ENCODE measurements around the gene ZBTB40. TPM values are rescaled to one million over a fixed set of nuclear protein-coding genes. Genes with fewer than 3 reads are reported as not detected.

The ZBTB40 gene
- polyA plus RNA-seq, 2 of the 4 experiments (the other 2 are of a cell fraction) = 6.2 to 7.0 TPM

GRCh38 chr1:22521692-22522091 lies 70.0 kb downstream of the ZBTB40 start:
- ChIA-PET POLR2A (no interaction called here), CTCF (interaction anchor here (0.8 kb wide), 1 partner anchor 21 kb away, joined by 3 read pairs; no protein-coding TSS in a partner anchor)
- Histone ChIP-seq H3K4me2 (no peak overlapping the region), H3K4me3 (no peak overlapping the region), H3K27ac (no peak overlapping the region), H3K4me1 (no peaks in the 10 kb centered on the region), H3K9me3 (no peaks in the 10 kb centered on the region)
- DNase-seq (ENCODE audit: low read depth in 1 of 2, low spot score in 1 of 2) (no peak), FAIRE-seq (no peak), ATAC-seq (no peak)
- no peak for TF ChIP-seq ZSCAN20 (CRISPR knock-in tag; IDR thresholded peaks at IDR 0.05)
- no peak for TF ChIP-seq HOXB5 (CRISPR knock-in tag; IDR thresholded peaks at IDR 0.05)
- TF ChIP-seq HMGXB4 (CRISPR knock-in tag; IDR thresholded peaks at IDR 0.05; ENCODE audit: borderline replicate concordance) = no peak
- no peak for TF ChIP-seq KDM1A (IDR thresholded peaks at IDR 0.05; ENCODE audit: low read depth)
- TF ChIP-seq MAZ (IDR thresholded peaks at IDR 0.05; ENCODE audit: borderline replicate concordance, low read depth, low read length) = no peak
- TF ChIP-seq BHLHE40 (IDR thresholded peaks at IDR 0.05; ENCODE audit: low read depth, low read length) = no peak
- TF ChIP-seq POLR2A (IDR thresholded peaks at IDR 0.05; ENCODE audit: low read length) = no peak
- no peak for TF ChIP-seq CEBPB (IDR thresholded peaks at IDR 0.05)
- no peak for TF ChIP-seq PBX3 (IDR thresholded peaks at IDR 0.05)
- no peak for TF ChIP-seq HDAC2 (IDR thresholded peaks at IDR 0.05)
- no peak for TF ChIP-seq RFX5 (IDR thresholded peaks at IDR 0.05)
- TF ChIP-seq CHD2 (IDR thresholded peaks at IDR 0.05; ENCODE audit: low read length, partially characterized antibody) = no peak
- TF ChIP-seq EHMT2 (IDR thresholded peaks at IDR 0.05; ENCODE audit: low read depth) = no peak
- no peak for TF ChIP-seq PHF8 (IDR thresholded peaks at IDR 0.05; ENCODE audit: borderline replicate concordance, low read depth)
- TF ChIP-seq SMC3 (IDR thresholded peaks at IDR 0.05) = no peak
- TF ChIP-seq EHF (CRISPR knock-in tag; IDR thresholded peaks at IDR 0.05) = no peak
- no peak for TF ChIP-seq HEYL (CRISPR knock-in tag; IDR thresholded peaks at IDR 0.05)
- TF ChIP-seq MAFK (IDR thresholded peaks at IDR 0.05; ENCODE audit: partially characterized antibody) = no peak
- TF ChIP-seq FOSL2 (IDR thresholded peaks at IDR 0.05) = no peak
- TF ChIP-seq FOSL2 (CRISPR knock-in tag; IDR thresholded peaks at IDR 0.05) = no peak
- no peak for TF ChIP-seq EP300 (IDR thresholded peaks at IDR 0.05)
- 96% methylated on average over 4 of the region's 4 CpGs for WGBS (ENCODE audit: missing lambda C conversion rate)

GRCh38 chr1:22522221-22522743 lies 70.6 kb downstream of the ZBTB40 start:
- H3K4me3 ChIP-seq = no peak overlapping the region
- H3K9me3 ChIP-seq = no peaks in the 10 kb centered on the region
- FAIRE-seq (no peak), DNase-seq (ENCODE audit: low read depth in 1 of 2, low spot score in 1 of 2) (no peak), ATAC-seq (no peak)
- H3K4me1 ChIP-seq = no peaks in the 10 kb centered on the region
- no peak for TF ChIP-seq RARB (CRISPR knock-in tag; IDR thresholded peaks at IDR 0.05)
- TF ChIP-seq BCL3 (IDR thresholded peaks at IDR 0.05) = no peak
- no peak for TF ChIP-seq E2F6 (IDR thresholded peaks at IDR 0.05; ENCODE audit: borderline replicate concordance, low read depth)
- TF ChIP-seq KDM5A (IDR thresholded peaks at IDR 0.05) = no peak
- ChIA-PET POLR2A (no interaction called here), CTCF (interaction anchor here (0.8 kb wide), 1 partner anchor 20 kb away, joined by 3 read pairs; no protein-coding TSS in a partner anchor)
- no peak overlapping the region for H3K27ac ChIP-seq
- WGBS (ENCODE audit: missing lambda C conversion rate) = 92% methylated on average over 7 of the region's 7 CpGs
- no peak overlapping the region for H3K4me2 ChIP-seq
